Measurements from ENCODE around the gene MRPS18A. TPM values are rescaled to one million over a fixed set of nuclear protein-coding genes. Genes with fewer than 3 reads are reported as not detected.

MRPS18A gene
- total and polyA plus RNA-seq, 2 of the 13 experiments (the other 11 are each of a cell fraction or from before 2014, with no cell fraction given): 87.8 to 89.1 TPM

- TF ChIP-seq, protein P1, sequence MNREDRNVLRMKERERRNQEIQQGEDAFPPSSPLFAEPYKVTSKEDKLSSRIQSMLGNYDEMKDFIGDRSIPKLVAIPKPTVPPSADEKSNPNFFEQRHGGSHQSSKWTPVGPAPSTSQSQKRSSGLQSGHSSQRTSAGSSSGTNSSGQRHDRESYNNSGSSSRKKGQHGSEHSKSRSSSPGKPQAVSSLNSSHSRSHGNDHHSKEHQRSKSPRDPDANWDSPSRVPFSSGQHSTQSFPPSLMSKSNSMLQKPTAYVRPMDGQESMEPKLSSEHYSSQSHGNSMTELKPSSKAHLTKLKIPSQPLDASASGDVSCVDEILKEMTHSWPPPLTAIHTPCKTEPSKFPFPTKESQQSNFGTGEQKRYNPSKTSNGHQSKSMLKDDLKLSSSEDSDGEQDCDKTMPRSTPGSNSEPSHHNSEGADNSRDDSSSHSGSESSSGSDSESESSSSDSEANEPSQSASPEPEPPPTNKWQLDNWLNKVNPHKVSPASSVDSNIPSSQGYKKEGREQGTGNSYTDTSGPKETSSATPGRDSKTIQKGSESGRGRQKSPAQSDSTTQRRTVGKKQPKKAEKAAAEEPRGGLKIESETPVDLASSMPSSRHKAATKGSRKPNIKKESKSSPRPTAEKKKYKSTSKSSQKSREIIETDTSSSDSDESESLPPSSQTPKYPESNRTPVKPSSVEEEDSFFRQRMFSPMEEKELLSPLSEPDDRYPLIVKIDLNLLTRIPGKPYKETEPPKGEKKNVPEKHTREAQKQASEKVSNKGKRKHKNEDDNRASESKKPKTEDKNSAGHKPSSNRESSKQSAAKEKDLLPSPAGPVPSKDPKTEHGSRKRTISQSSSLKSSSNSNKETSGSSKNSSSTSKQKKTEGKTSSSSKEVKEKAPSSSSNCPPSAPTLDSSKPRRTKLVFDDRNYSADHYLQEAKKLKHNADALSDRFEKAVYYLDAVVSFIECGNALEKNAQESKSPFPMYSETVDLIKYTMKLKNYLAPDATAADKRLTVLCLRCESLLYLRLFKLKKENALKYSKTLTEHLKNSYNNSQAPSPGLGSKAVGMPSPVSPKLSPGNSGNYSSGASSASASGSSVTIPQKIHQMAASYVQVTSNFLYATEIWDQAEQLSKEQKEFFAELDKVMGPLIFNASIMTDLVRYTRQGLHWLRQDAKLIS (CRISPR knock-in tag; IDR thresholded peaks at IDR 0.05): no peak
- TF ChIP-seq ZNF276 (CRISPR knock-in tag; IDR thresholded peaks at IDR 0.05; ENCODE audit: low read depth) (no peak), ZBTB7B (CRISPR knock-in tag; IDR thresholded peaks at IDR 0.05) (peak; percentile 81), ZGPAT (CRISPR knock-in tag; IDR thresholded peaks at IDR 0.05) (peak; percentile 35; the same call in 1 of the 2 replicates), ZNF580 (CRISPR knock-in tag; IDR thresholded peaks at IDR 0.05; ENCODE audit: borderline replicate concordance, low read depth) (peak; percentile 75; the same call in 1 of the 2 replicates), HBP1 (CRISPR knock-in tag; IDR thresholded peaks at IDR 0.05; ENCODE audit: low read depth) (peak; percentile 79; the same call in 1 of the 2 replicates), GPBP1L1 (CRISPR knock-in tag; IDR thresholded peaks at IDR 0.05) (no peak), ZKSCAN5 (CRISPR knock-in tag; IDR thresholded peaks at IDR 0.05) (0 out of 2 replicates have a peak, but pooled peaks have one; percentile 48), GRHL1 (CRISPR knock-in tag; conservative IDR thresholded peaks at IDR 0.05) (no peak), ATF7-NPFF (CRISPR knock-in tag; IDR thresholded peaks at IDR 0.05; ENCODE audit: low read depth) (no peak), ZHX1 (CRISPR knock-in tag; IDR thresholded peaks at IDR 0.05; ENCODE audit: low read depth) (peak; percentile 32; the same call in 1 of the 2 replicates)
Measured at GRCh38 chr6:43736211-43736786, 48.7 kb upstream of the MRPS18A start (continued).

Data from HepG2 (cell line).